ENCODE data around the gene RHOH. TPM values are rescaled to one million over a fixed set of nuclear protein-coding genes. Genes with fewer than 3 reads are reported as not detected.

Gene RHOH
- total RNA-seq, 2 experiments from 2014 or later = 38.2 to 83.2 TPM

DNA sequence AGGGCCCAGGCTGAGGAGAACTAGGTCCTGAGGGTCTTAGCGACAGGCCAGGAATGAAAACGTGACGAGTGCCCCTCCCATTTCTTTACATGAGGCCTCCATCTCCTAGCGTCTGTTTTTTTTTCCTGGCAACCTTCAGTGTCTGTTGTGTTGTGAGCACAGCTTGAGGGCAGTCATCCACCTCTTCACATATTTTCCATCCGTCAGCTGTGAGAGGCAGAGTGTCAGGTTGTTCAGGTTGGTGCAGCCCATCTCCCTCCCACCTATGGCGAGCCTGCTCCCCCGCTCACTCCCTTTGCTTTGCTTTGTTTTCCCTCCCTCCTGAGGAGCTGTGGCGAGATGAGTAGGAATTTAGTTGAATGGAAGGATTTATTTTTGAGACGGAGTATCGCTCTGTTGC lies 86.6 kb downstream of the RHOH start:
- Histone ChIP-seq H3K9me2 (ENCODE audit: insufficient read depth, low read length) (no peaks in the 10 kb centered on the region), H3K4me2 (ENCODE audit: low read length) (no peak overlapping the region; the same call in 1 of the 2 replicates), H3K4me3 (ENCODE audit: low read depth, low read length, poor library complexity, severe bottlenecking) (no peak overlapping the region), H3K79me2 (ENCODE audit: insufficient read depth, low read depth, low read length) (no peaks in the 10 kb centered on the region), H2AFZ (ENCODE audit: low read length) (peak overlapping the region; percentile 93; the same call in 1 of the 2 replicates), H4K20me1 (ENCODE audit: insufficient read depth, low read length) (no peaks in the 10 kb centered on the region), H3K36me3 (ENCODE audit: insufficient read depth, low read length) (no peaks in the 10 kb centered on the region), H3K4me1 (ENCODE audit: insufficient read depth, low read length, poor library complexity, severe bottlenecking) (peaks cover 14% of the 10 kb centered on the region), H3K27ac (ENCODE audit: low read depth, low read length, poor library complexity, severe bottlenecking) (no peak overlapping the region), H3K9me3 (ENCODE audit: low read length) (peaks cover 3% of the 10 kb centered on the region; the same call in 1 of the 2 replicates)
- CTCF ChIA-PET (ENCODE audit: unreplicated experiment) = no interaction called here
- no TSS peak for BruUV-seq (replicated peaks)
- DNase-seq (ENCODE audit: low spot score) = no peak
- POLR2A ChIA-PET = interaction anchor here (0.7 to 1.0 kb wide), 3 partner anchors 12 to 78 kb away, joined by 3 to 6 read pairs (median 5); no protein-coding TSS in a partner anchor
- intact Hi-C loops (cut with micrococcal nuclease; ENCODE audit: unreplicated experiment) = no loop called here
- no peak for TF ChIP-seq EZH2phosphoT487 (IDR thresholded peaks at IDR 0.05; ENCODE audit: borderline replicate concordance, low read depth, low read length)
- TF ChIP-seq, protein P1, sequence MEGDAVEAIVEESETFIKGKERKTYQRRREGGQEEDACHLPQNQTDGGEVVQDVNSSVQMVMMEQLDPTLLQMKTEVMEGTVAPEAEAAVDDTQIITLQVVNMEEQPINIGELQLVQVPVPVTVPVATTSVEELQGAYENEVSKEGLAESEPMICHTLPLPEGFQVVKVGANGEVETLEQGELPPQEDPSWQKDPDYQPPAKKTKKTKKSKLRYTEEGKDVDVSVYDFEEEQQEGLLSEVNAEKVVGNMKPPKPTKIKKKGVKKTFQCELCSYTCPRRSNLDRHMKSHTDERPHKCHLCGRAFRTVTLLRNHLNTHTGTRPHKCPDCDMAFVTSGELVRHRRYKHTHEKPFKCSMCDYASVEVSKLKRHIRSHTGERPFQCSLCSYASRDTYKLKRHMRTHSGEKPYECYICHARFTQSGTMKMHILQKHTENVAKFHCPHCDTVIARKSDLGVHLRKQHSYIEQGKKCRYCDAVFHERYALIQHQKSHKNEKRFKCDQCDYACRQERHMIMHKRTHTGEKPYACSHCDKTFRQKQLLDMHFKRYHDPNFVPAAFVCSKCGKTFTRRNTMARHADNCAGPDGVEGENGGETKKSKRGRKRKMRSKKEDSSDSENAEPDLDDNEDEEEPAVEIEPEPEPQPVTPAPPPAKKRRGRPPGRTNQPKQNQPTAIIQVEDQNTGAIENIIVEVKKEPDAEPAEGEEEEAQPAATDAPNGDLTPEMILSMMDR (conservative IDR thresholded peaks at IDR 0.05; ENCODE audit: low read length) = no peak

DNA sequence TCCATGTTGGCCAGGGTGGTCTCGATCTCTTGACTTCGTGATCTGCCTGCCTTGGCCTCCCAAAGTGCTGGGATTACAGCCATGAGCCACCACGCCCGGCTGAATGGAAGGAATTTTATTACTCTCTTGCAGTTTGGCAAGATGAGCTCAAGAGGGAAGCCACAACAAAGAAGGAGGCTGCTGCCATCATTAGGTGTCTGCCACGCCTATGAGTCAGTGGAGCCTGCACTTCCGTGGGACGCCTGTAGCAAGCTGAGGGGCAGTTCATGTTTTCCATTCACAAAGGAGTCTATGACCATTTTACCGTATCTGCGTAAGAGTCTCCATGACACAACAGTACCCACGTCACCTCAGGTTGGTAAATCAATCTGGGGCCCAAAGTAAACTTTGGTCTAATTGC lies 87.1 kb downstream of the RHOH start:
- H2AFZ ChIP-seq (ENCODE audit: low read length) = peak overlapping the region; percentile 93
- ChIA-PET POLR2A (interaction anchor here (0.6 to 1.0 kb wide), 2 partner anchors 12 to 226 kb away, joined by 3 read pairs; no protein-coding TSS in a partner anchor), CTCF (ENCODE audit: unreplicated experiment) (no interaction called here)
- intact Hi-C loops (cut with micrococcal nuclease; ENCODE audit: unreplicated experiment) = no loop called here
- H4K20me1 ChIP-seq (ENCODE audit: insufficient read depth, low read length) = no peaks in the 10 kb centered on the region
- DNase-seq (ENCODE audit: low spot score) = peak; percentile 63
- peak overlapping the region; percentile 26; the same call in 1 of the 2 replicates for H3K4me2 ChIP-seq (ENCODE audit: low read length)
- no peak overlapping the region for H3K4me3 ChIP-seq (ENCODE audit: low read depth, low read length, poor library complexity, severe bottlenecking)
- TF ChIP-seq, protein P1 (conservative IDR thresholded peaks at IDR 0.05; ENCODE audit: low read length) = peak; percentile 23; the same call in 1 of the 2 replicates
- TF ChIP-seq EZH2phosphoT487 (IDR thresholded peaks at IDR 0.05; ENCODE audit: borderline replicate concordance, low read depth, low read length) = no peak
- peaks cover 14% of the 10 kb centered on the region for H3K4me1 ChIP-seq (ENCODE audit: insufficient read depth, low read length, poor library complexity, severe bottlenecking)
- H3K27ac ChIP-seq (ENCODE audit: low read depth, low read length, poor library complexity, severe bottlenecking) = no peak overlapping the region
- no peaks in the 10 kb centered on the region for H3K9me2 ChIP-seq (ENCODE audit: insufficient read depth, low read length)
- H3K79me2 ChIP-seq (ENCODE audit: insufficient read depth, low read depth, low read length) = no peaks in the 10 kb centered on the region
- peaks cover 3% of the 10 kb centered on the region; the same call in 1 of the 2 replicates for H3K9me3 ChIP-seq (ENCODE audit: low read length)
- H3K36me3 ChIP-seq (ENCODE audit: insufficient read depth, low read length) = no peaks in the 10 kb centered on the region
- BruUV-seq (replicated peaks) = no TSS peak

DNA sequence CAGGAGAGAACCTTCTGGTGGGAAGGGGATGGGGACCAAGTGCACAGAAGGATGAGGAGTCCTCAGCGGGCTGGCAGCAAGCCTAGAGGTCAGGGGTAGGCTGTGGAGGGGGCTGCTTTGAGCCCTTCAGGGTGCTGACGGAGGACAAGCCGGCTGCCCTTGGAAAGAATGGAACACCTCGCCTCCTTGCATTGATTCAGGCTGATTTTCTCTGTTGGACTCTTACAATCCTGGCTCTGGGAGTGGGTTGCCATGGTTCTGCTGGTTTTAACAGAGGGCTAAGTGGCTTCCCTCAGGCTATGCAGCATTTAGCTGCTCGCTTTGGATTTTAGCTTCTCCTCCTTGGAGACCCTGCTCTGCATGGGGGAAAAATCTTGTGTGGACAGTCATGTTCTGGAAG lies 88.9 kb downstream of the RHOH start:
- intact Hi-C loops (cut with micrococcal nuclease; ENCODE audit: unreplicated experiment) = no loop called here
- no peak overlapping the region for H3K4me2 ChIP-seq (ENCODE audit: low read length)
- peaks cover 3% of the 10 kb centered on the region; the same call in 1 of the 2 replicates for H3K9me3 ChIP-seq (ENCODE audit: low read length)
- H4K20me1 ChIP-seq (ENCODE audit: insufficient read depth, low read length) = no peaks in the 10 kb centered on the region
- TF ChIP-seq EZH2phosphoT487 (IDR thresholded peaks at IDR 0.05; ENCODE audit: borderline replicate concordance, low read depth, low read length) = no peak
- H3K4me3 ChIP-seq (ENCODE audit: low read depth, low read length, poor library complexity, severe bottlenecking) = no peak overlapping the region
- peaks cover 22% of the 10 kb centered on the region for H3K4me1 ChIP-seq (ENCODE audit: insufficient read depth, low read length, poor library complexity, severe bottlenecking)
- H3K79me2 ChIP-seq (ENCODE audit: insufficient read depth, low read depth, low read length) = no peaks in the 10 kb centered on the region
- no peaks in the 10 kb centered on the region for H3K36me3 ChIP-seq (ENCODE audit: insufficient read depth, low read length)
- POLR2A ChIA-PET = interaction anchor here (0.6 kb wide), 1 partner anchor 262 kb away, joined by 3 read pairs; no protein-coding TSS in a partner anchor
- CTCF ChIA-PET (ENCODE audit: unreplicated experiment) = no interaction called here
- DNase-seq (ENCODE audit: low spot score) = no peak
- no peak overlapping the region for H2AFZ ChIP-seq (ENCODE audit: low read length)
- no peaks in the 10 kb centered on the region for H3K9me2 ChIP-seq (ENCODE audit: insufficient read depth, low read length)
- BruUV-seq (replicated peaks) = no TSS peak
- H3K27ac ChIP-seq (ENCODE audit: low read depth, low read length, poor library complexity, severe bottlenecking) = no peak overlapping the region

All from OCI-LY7 (cell line).